Sigmoid colon (tissue), 7 donors: ENCODE measurements around the gene ZNF554. TPM values are rescaled to one million over a fixed set of nuclear protein-coding genes. Genes with fewer than 3 reads are reported as not detected.
A peak's percentile ranks its signal among the peaks of the same experiment; 100 is the strongest.

Experiments
- DNase-seq: peaks from one replicate; pipeline ENCODE4 v3.0.0-alpha.2; 2019
- H3K27ac ChIP-seq, 4 donors: fragments of 200-600 bp; sonication (generic); one replicate each; pipeline ENCODE4 v1.5.1; 2016 to 2019; ENCODE audit warnings: mild to moderate bottlenecking in 1 of 4
- H3K27me3 ChIP-seq, 3 donors: fragments of 200-600 bp; sonication (generic); one replicate each; pipeline ENCODE4 v1.5.1; 2019; ENCODE audit warnings: mild to moderate bottlenecking in 1 of 3
- H3K36me3 ChIP-seq, 4 donors: fragments of 200-600 bp; sonication (generic); one replicate each; pipeline ENCODE4 v1.5.1; 2016 to 2019
- H3K4me1 ChIP-seq, 4 donors: fragments of 200-600 bp; sonication (generic); one replicate each; pipeline ENCODE4 v1.5.1; 2017 to 2019
- H3K4me3 ChIP-seq, 4 donors: fragments of 200-600 bp; sonication (generic); one replicate each; pipeline ENCODE4 v1.5.1; 2017 to 2019; ENCODE audit warnings: mild to moderate bottlenecking in 2 of 4, moderate library complexity in 1 of 4
- H3K9me3 ChIP-seq, 4 donors: fragments of 200-600 bp in 3 of 4; sonication (generic) in 3 of 4; one replicate each; pipeline versions ENCODE4 v1.5.1 to v1.6.1; 2013 to 2019
- EP300 ChIP-seq, 4 donors: sonication (generic); formaldehyde crosslinking; IDR thresholded peaks; one replicate each; pipeline ENCODE4 v1.6.1; 2017; ENCODE audit warnings: antibody characterized with exemption in 4 of 4
- POLR2A ChIP-seq, 2 donors: fragments of 450-650 bp; IDR thresholded peaks; one replicate each; pipeline ENCODE4 v1.6.1; 2016; ENCODE audit warnings: antibody characterized with exemption in 2 of 2, mild to moderate bottlenecking in 2 of 2, moderate library complexity in 2 of 2
- POLR2AphosphoS5 ChIP-seq, 4 donors: sonication (generic); formaldehyde crosslinking; IDR thresholded peaks; one replicate each; pipeline ENCODE4 v1.6.1; 2017; ENCODE audit warnings: antibody characterized with exemption in 4 of 4
- WGBS, 2 donors: extraction: QIAGEN DNeasy Blood & Tissue Kit; methylation state at CpG; one replicate each; pipeline ENCODE4 v1.1.7; 2013; 5-methylcytosine and 5-hydroxymethylcytosine counted together
- intact Hi-C: fragments of 100-400 bp; cut with DNase I; formaldehyde crosslinking; loops from one replicate; pipeline ENCODE4 v1.15.1; 2023
- polyA plus RNA-seq, 3 donors: library from polyadenylated mRNA; stranded (reverse); fragments of 200-250 nt; gene quantifications; one replicate each; pipeline ENCODE4 v1.2.3, GENCODE V29; 2013
- total RNA-seq, 4 donors: library from RNA; depleted of rRNA; stranded (reverse); fragments of >200 nt; gene quantifications; one replicate each; pipeline ENCODE4 v1.1.0, GENCODE V29; 2016
- TF ChIP-seq, protein P1 (sequence below), 4 experiments: fragments of 450-650 bp in 3 of 4; fragments of 200-600 bp in 1 of 4; IDR thresholded peaks; one replicate each; pipeline ENCODE4 v1.5.1; 2016 to 2019; ENCODE audit warnings: antibody characterized with exemption in 4 of 4, mild to moderate bottlenecking in 3 of 4, moderate library complexity in 2 of 4
- donor health status: healthy with polysubstance abuse.
- donor health status: Bipolar disorder and iron deficiency.
- donor health status: healthy.

ZNF554 gene
- total and polyA plus RNA-seq, 7 donors: 1.2 to 8.1 (median 3.3) TPM

DNA sequence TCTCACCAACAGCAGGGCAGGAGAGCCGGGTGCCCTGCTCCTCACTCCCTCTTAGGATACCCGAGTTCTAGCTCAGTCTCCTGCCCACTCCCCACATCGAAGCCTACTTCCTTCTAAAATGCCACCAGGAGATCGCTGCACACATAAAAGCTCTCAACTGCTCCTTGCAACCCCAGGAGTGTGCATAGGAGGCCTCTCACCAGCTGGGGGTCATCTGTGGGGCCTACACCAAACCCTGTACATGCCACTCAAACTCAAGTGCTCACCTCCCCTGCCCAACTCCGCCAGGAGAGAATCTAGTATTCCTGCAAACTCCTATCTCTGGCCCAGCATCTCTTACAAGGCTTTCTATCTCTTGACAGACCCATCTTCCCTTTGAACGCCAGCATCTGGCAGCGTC is 39.4 kb upstream of the ZNF554 start:
- H3K4me1 ChIP-seq: peaks cover 0 to 63% (median 48%) of the 10 kb centered on the region in 4 donors
- no peak overlapping the region for H3K27ac ChIP-seq
- 91 to 92% methylated on average over 7 of the region's 7 CpGs for WGBS, 2 donors
- no peak overlapping the region for H3K4me3 ChIP-seq
- no peak for DNase-seq
- H3K9me3 ChIP-seq: no peaks in the 10 kb centered on the region
- TF ChIP-seq POLR2A (IDR thresholded peaks at IDR 0.05) (no peak), EP300 (IDR thresholded peaks at IDR 0.05) (no peak), POLR2AphosphoS5 (IDR thresholded peaks at IDR 0.05) (no peak)
- TF ChIP-seq, protein P1, sequence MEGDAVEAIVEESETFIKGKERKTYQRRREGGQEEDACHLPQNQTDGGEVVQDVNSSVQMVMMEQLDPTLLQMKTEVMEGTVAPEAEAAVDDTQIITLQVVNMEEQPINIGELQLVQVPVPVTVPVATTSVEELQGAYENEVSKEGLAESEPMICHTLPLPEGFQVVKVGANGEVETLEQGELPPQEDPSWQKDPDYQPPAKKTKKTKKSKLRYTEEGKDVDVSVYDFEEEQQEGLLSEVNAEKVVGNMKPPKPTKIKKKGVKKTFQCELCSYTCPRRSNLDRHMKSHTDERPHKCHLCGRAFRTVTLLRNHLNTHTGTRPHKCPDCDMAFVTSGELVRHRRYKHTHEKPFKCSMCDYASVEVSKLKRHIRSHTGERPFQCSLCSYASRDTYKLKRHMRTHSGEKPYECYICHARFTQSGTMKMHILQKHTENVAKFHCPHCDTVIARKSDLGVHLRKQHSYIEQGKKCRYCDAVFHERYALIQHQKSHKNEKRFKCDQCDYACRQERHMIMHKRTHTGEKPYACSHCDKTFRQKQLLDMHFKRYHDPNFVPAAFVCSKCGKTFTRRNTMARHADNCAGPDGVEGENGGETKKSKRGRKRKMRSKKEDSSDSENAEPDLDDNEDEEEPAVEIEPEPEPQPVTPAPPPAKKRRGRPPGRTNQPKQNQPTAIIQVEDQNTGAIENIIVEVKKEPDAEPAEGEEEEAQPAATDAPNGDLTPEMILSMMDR (IDR thresholded peaks at IDR 0.05): no peak
- H3K27me3 ChIP-seq: no peaks in the 10 kb centered on the region
- intact Hi-C loops: loop anchor here (10.0 kb wide), 1 partner anchor 355 kb away; the partner anchor contains the start of gene TIMM13
- no peaks in the 10 kb centered on the region for H3K36me3 ChIP-seq

DNA sequence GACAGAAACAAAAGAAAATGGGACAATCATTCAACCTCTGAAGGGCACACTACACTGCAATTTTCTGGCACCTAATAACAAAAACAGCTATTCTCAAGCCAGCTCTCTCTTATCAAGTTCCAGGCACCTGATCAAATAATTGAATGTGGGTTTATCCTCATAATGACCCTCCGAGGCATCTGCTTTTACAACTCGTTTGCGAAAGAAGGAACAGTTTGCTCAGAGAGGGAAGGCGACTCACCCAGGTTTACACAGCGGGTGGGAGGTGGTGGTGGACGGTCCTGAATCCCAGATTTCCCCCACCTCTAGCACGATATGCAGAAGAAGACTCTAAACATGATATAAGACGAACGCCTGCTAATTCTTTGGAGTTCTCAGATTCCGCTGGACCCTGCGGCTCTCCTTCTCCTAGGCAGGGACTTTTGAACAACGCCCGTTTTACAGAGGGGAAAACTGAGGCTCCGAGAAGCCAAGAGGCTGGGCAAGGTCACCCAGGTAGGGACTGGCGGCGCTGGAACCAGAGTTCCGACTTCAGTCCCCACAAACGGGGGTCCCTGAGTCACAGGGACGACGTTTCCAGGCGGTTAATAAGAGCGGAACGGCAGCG is 37.2 kb upstream of the ZNF554 start:
- Histone ChIP-seq H3K36me3 (no peaks in the 10 kb centered on the region), H3K9me3 (no peaks in the 10 kb centered on the region), H3K27me3 (no peaks in the 10 kb centered on the region), H3K4me3 (peak overlapping the region; percentile 76 to 100 (median 90)), H3K27ac (peak overlapping the region; percentile 87 to 96 (median 94)), H3K4me1 (peaks cover 0 to 75% (median 54%) of the 10 kb centered on the region in 4 donors)
- intact Hi-C loops: loop anchor here (10.0 kb wide), 1 partner anchor 358 kb away; the partner anchor contains the start of gene TIMM13
- no peak for DNase-seq
- WGBS, 2 donors: 1 to 3% methylated on average over 24 of the region's 24 CpGs
- TF ChIP-seq POLR2AphosphoS5 (IDR thresholded peaks at IDR 0.05): no peak
- no peak for TF ChIP-seq POLR2A (IDR thresholded peaks at IDR 0.05)
- TF ChIP-seq EP300 (IDR thresholded peaks at IDR 0.05): no peak
- TF ChIP-seq, protein P1 (IDR thresholded peaks at IDR 0.05): no peak

DNA sequence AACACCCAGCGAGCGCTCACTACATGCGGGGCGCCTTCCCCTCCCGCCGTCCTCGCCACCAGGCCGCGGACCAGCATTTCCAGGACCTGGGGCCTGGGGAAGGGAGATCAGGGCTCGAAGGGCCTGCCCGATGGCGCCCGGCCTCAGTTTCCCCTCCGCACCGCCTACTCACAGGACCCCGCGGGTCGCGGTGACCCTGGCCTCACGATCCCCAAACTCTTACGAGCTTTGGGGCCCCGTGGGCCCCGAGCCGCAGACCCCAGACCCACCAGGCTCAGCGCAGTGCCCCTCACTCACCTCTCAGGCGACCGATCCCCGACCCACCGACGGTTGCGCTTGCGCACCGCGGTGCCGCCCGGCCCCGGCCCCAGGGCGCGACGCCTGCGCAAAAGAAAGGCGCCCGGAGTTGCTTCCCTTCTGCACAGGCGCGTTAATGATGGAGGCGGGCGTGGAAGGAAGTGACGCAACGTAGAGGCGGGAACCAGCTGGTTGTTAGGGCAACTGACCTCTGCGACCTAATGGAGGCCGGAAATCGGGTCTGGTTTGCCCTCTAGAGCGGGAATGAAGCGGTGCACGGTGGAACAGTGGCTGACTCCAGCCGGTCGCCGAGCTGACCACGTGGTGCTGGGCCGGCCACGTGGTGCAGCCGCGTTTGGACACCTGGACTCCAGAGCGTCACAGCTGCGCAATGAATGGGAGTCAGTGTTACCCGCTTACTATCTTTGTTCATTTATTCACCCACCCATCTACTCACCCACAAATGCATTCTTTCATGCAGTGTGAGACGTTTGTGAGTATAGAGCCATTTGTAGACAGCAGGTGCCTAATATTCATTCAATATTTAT is 36.5 kb upstream of the ZNF554 start, which contains the start of gene SGTA:
TSS of gene SGTA (minus strand) at position 338 of the 845 bp plus-strand sequence. CDS start 14,205 bp downstream, outside the sequence.
- TF ChIP-seq POLR2A (IDR thresholded peaks at IDR 0.05) (peak; percentile 78 to 87), POLR2AphosphoS5 (IDR thresholded peaks at IDR 0.05) (peak; percentile 86 to 94 (median 92)), EP300 (IDR thresholded peaks at IDR 0.05) (peak in 1 of 4 donors; percentile 68)
- TF ChIP-seq, protein P1 (IDR thresholded peaks at IDR 0.05): peak in 3 of 4 experiments; percentile 15 to 35 (median 29)
- 1% methylated on average over 68 of the region's 68 CpGs for WGBS, 2 donors
- DNase-seq: peak; percentile 99

DNA sequence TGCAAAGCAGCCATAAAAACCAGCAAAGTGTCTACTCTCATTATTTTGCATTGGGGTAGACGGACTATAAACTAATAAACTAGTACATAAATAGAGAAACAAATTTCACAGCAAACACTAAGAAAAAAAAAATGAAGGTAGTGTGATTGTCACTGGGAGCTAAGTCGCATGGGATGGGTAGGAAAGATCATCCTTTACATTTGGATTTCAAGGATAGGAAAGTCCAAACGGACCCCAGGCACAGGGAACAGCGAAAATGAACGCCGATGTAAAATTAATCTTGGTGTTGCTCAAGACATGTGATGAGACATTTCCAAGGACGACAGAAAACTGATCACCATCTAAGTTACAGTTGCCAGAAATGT is 35.9 kb upstream of the ZNF554 start:
- no peak for TF ChIP-seq POLR2AphosphoS5 (IDR thresholded peaks at IDR 0.05)
- no peak for TF ChIP-seq EP300 (IDR thresholded peaks at IDR 0.05)
- TF ChIP-seq POLR2A (IDR thresholded peaks at IDR 0.05): no peak
- TF ChIP-seq, protein P1 (IDR thresholded peaks at IDR 0.05): no peak
- H3K4me3 ChIP-seq: peak overlapping the region in 3 of 4 donors; percentile 76 to 92 (median 88)
- 82 to 85% methylated on average over 7 of the region's 7 CpGs for WGBS, 2 donors
- peaks cover 0 to 66% (median 54%) of the 10 kb centered on the region in 4 donors for H3K4me1 ChIP-seq
- no peaks in the 10 kb centered on the region for H3K9me3 ChIP-seq
- intact Hi-C loops: loop anchor here (10.0 kb wide), 1 partner anchor 359 kb away; the partner anchor contains the start of gene TIMM13
- no peaks in the 10 kb centered on the region for H3K36me3 ChIP-seq
- no peak for DNase-seq
- H3K27me3 ChIP-seq: no peaks in the 10 kb centered on the region
- H3K27ac ChIP-seq: peak overlapping the region; percentile 87 to 96 (median 94)

More for the DNA sequence above, 36.5 kb upstream of the ZNF554 start, which contains the start of gene SGTA:
- intact Hi-C loops: loop anchor here (10.0 kb wide), 1 partner anchor 358 kb away; the partner anchor contains the start of gene TIMM13
- Histone ChIP-seq H3K36me3 (no peaks in the 10 kb centered on the region), H3K27ac (peak within 1 kb of the TSS; percentile 87 to 96 (median 94)), H3K4me1 (peaks cover 0 to 72% (median 54%) of the 10 kb centered on the region in 4 donors), H3K27me3 (no peaks in the 10 kb centered on the region), H3K9me3 (no peaks in the 10 kb centered on the region), H3K4me3 (peak within 1 kb of the TSS; percentile 76 to 100 (median 90))
